Choroid plexus epithelial cell (primary cell): ENCODE results near the gene GFOD2.
A peak's percentile ranks its signal among the peaks of the same experiment; 100 is the strongest.

Source experiments
- DNase-seq: peaks from one replicate; pipeline ENCODE4 v3.0.0-alpha.2; 2010; ENCODE audit warnings: low read depth
- H3K4me3 ChIP-seq: 2 replicates; pipeline ENCODE4 v1.5.1; 2011; ENCODE audit warnings: low read depth, mild to moderate bottlenecking, control low read depth, low read length, moderate library complexity
- CTCF ChIP-seq: conservative IDR thresholded peaks from 2 replicates; pipeline ENCODE4 v1.5.1; 2011; ENCODE audit warnings: low read depth, mild to moderate bottlenecking, control low read depth, inconsistent platforms, low read length, moderate library complexity

The GFOD2 gene

GRCh38 chr16:67656344-67657016 is 62.6 kb downstream of the GFOD2 start:
- no peak overlapping the region for H3K4me3 ChIP-seq
- no peak for TF ChIP-seq CTCF
- no peak for DNase-seq

GRCh38 chr16:67655363-67655762 is 63.8 kb downstream of the GFOD2 start:
- no peak for DNase-seq
- no peak overlapping the region for H3K4me3 ChIP-seq
- TF ChIP-seq CTCF: no peak

- DNase-seq: no peak
- H3K4me3 ChIP-seq: no peak overlapping the region
Observed at GRCh38 chr16:67654403-67654911, 64.7 kb downstream of the GFOD2 start.

GRCh38 chr16:67653789-67654402 is 65.2 kb downstream of the GFOD2 start:
- peak overlapping the region; percentile 49 for H3K4me3 ChIP-seq
- no peak for TF ChIP-seq CTCF
- DNase-seq: no peak

More at GRCh38 chr16:67654403-67654911, 64.7 kb downstream of the GFOD2 start:
- TF ChIP-seq CTCF: no peak

GRCh38 chr16:67653128-67653788 is 65.9 kb downstream of the GFOD2 start:
- no peak for DNase-seq
- peak; percentile 21 for TF ChIP-seq CTCF
- H3K4me3 ChIP-seq: peak overlapping the region; percentile 49

- DNase-seq: no peak
- peak overlapping the region; percentile 49 for H3K4me3 ChIP-seq
- TF ChIP-seq CTCF: no peak
Observed at GRCh38 chr16:67652578-67653127, 66.5 kb downstream of the GFOD2 start.
